Activated CD4-positive, alpha-beta T cell treated with anti-CD3 and anti-CD28 coated beads for 1 hour (primary cell): Measurements from ENCODE around the gene C17orf107.

Experiments used
- DNase-seq: peaks from one replicate; pipeline ENCODE4 v3.0.0-alpha.2; 2020

Gene C17orf107

GRCh38 chr17:4937553-4937952 lies 38.2 kb downstream of the C17orf107 start:
- no peak for DNase-seq

- no peak for DNase-seq
These were observed 38.7 kb downstream of the C17orf107 start for GRCh38 chr17:4938069-4938491.

GRCh38 chr17:4938688-4939545 lies 39.6 kb downstream of the C17orf107 start:
- no peak for DNase-seq

GRCh38 chr17:4939546-4939795 lies 40.1 kb downstream of the C17orf107 start:
- DNase-seq = no peak

- peak; percentile 94 for DNase-seq
These were observed 40.6 kb downstream of the C17orf107 start, which contains the start of the genes RNF167 and SLC25A11 for GRCh38 chr17:4939796-4940554. Gene RNF167 (plus strand): TSS chr17:4940268. CDS start chr17:4940910, 642 bp downstream. Gene SLC25A11 (minus strand): TSS chr17:4940046. CDS start chr17:4939910, 136 bp downstream.

- no peak for DNase-seq
These were observed 41.4 kb downstream of the C17orf107 start for GRCh38 chr17:4940555-4941318.

- no peak for DNase-seq
These were observed 41.9 kb downstream of the C17orf107 start for GRCh38 chr17:4941319-4941610.

GRCh38 chr17:4942760-4943508 lies 43.6 kb downstream of the C17orf107 start:
- no peak for DNase-seq

- DNase-seq = no peak
These were observed 44.8 kb downstream of the C17orf107 start for GRCh38 chr17:4944163-4944553.

GRCh38 chr17:4944554-4945175 lies 45.3 kb downstream of the C17orf107 start:
- DNase-seq = no peak

GRCh38 chr17:4945176-4945943 lies 46.0 kb downstream of the C17orf107 start:
- peak; percentile 71 for DNase-seq

- no peak for DNase-seq
These were observed 46.6 kb downstream of the C17orf107 start for GRCh38 chr17:4945944-4946280.

- DNase-seq = no peak
These were observed 47.1 kb downstream of the C17orf107 start for GRCh38 chr17:4946312-4946976.

GRCh38 chr17:4947010-4947410 lies 47.7 kb downstream of the C17orf107 start:
- no peak for DNase-seq

- peak; percentile 54 for DNase-seq
These were observed 48.3 kb downstream of the C17orf107 start for GRCh38 chr17:4947411-4948165.

GRCh38 chr17:4948166-4948930 lies 49.0 kb downstream of the C17orf107 start, which contains the start of gene PFN1:
Gene PFN1 (minus strand): TSS chr17:4948530. CDS start chr17:4948394, 136 bp downstream.
- DNase-seq = peak; percentile 82

GRCh38 chr17:4948931-4949320 lies 49.6 kb downstream of the C17orf107 start:
- peak; percentile 51 for DNase-seq

- peak; percentile 63 for DNase-seq
These were observed 50.2 kb downstream of the C17orf107 start for GRCh38 chr17:4949321-4950074.
